ENCODE results near the gene FSD2.

Gene FSD2
- 0 to 0.10 (median 0.04) reads per million in 18 experiments for total RNA-seq

- DNase-seq, result peak in 1 of 2 donors; percentile 44
Measured at GRCh38 chr15:82805994-82806406, at the start of gene FSD2. TSS of gene FSD2 (minus strand) at chr15:82806069. CDS start at chr15:82787390, 18,679 bp downstream.

- no peak for DNase-seq
Measured at GRCh38 chr15:82854554-82854953, 48.7 kb upstream of the FSD2 start.

- peak in 1 of 2 donors; percentile 40 for DNase-seq
Measured at GRCh38 chr15:82852941-82853561, 47.2 kb upstream of the FSD2 start.

GRCh38 chr15:82851981-82852511 lies 46.2 kb upstream of the FSD2 start:
- DNase-seq, result no peak

GRCh38 chr15:82851306-82851850 lies 45.5 kb upstream of the FSD2 start:
- DNase-seq, result no peak

GRCh38 chr15:82850731-82851130 lies 44.9 kb upstream of the FSD2 start:
- DNase-seq, result no peak

GRCh38 chr15:82849556-82850512 lies 44.0 kb upstream of the FSD2 start:
- DNase-seq, result peak; percentile 81 to 92

- DNase-seq, result no peak
Measured at GRCh38 chr15:82848241-82848993, 42.5 kb upstream of the FSD2 start.

GRCh38 chr15:82847703-82848102 lies 41.8 kb upstream of the FSD2 start:
- no peak for DNase-seq

GRCh38 chr15:82846621-82847020 lies 40.8 kb upstream of the FSD2 start:
- DNase-seq, result no peak

GRCh38 chr15:82845686-82846085 lies 39.8 kb upstream of the FSD2 start:
- DNase-seq, result no peak

GRCh38 chr15:82843566-82843965 lies 37.7 kb upstream of the FSD2 start:
- DNase-seq, result peak; percentile 78 to 84

GRCh38 chr15:82840166-82840565 lies 34.3 kb upstream of the FSD2 start:
- no peak for DNase-seq

- DNase-seq, result no peak
Measured at GRCh38 chr15:82839136-82839535, 33.3 kb upstream of the FSD2 start.

GRCh38 chr15:82838096-82838735 lies 32.3 kb upstream of the FSD2 start:
- DNase-seq, result no peak

GRCh38 chr15:82835391-82835917 lies 29.6 kb upstream of the FSD2 start:
- DNase-seq, result no peak

- no peak for DNase-seq
Measured at GRCh38 chr15:82833362-82833682, 27.5 kb upstream of the FSD2 start.

- DNase-seq, result peak; percentile 77 to 80
Measured at GRCh38 chr15:82832601-82833361, 26.9 kb upstream of the FSD2 start.

GRCh38 chr15:82831894-82832600 lies 26.2 kb upstream of the FSD2 start:
- DNase-seq, result no peak

GRCh38 chr15:82830427-82831173 lies 24.7 kb upstream of the FSD2 start:
- DNase-seq, result no peak
